ENCODE data around the gene CAMTA1.

Gene CAMTA1

GRCh38 chr1:6979003-6979613, 193.9 kb downstream of the CAMTA1 start:
- DNase-seq (ENCODE audit: low read depth): no peak

- no peak for DNase-seq (ENCODE audit: low read depth)
These were observed 196.3 kb downstream of the CAMTA1 start for GRCh38 chr1:6981595-6981994.

DNA sequence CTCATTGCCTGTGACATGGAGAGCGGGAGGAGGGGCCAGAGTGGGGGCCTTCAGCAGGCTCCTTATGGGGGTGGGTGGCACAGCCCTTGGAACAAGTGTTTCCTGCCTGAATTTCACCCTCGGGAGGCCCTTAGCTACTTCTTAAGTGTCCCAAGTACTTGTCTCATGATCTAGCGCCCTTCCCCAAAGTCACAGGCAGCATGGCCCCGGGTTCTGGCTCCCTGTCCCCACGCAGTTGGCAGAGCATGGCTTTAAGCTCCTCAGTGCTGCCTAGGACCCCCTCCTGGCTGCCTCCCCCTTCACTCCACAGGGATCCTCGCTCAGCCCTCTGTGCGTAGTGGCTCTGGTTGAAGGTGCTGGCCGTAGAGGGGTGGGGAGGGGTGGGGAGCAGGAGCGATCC, 197.2 kb downstream of the CAMTA1 start:
- no peak for DNase-seq (ENCODE audit: low read depth)

GRCh38 chr1:6982860-6983259, 197.6 kb downstream of the CAMTA1 start:
- DNase-seq (ENCODE audit: low read depth): no peak

DNA sequence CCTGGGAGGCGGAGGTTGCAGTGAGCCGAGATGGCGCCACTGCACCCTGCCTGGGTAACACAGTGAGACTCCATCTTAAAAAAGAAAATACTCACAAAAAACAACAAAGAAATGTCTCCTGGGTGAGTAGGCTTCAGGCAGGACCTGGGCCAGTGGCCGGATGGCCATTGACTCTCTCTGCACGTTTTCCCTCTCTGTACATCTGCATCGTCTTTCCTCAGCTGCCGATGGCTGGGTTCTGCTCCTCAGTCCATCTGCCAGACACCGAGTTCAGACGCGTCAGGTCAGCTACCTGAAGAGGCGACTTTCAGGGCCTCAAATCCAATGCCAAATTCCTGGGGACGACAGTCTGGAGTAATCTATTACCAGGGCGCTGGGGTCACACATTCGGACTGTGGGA, 199.3 kb downstream of the CAMTA1 start:
- DNase-seq (ENCODE audit: low read depth): no peak

- no peak for DNase-seq (ENCODE audit: low read depth)
These were observed 199.7 kb downstream of the CAMTA1 start for GRCh38 chr1:6984986-6985385.

GRCh38 chr1:6985549-6986276, 200.5 kb downstream of the CAMTA1 start:
- no peak for DNase-seq (ENCODE audit: low read depth)

DNA sequence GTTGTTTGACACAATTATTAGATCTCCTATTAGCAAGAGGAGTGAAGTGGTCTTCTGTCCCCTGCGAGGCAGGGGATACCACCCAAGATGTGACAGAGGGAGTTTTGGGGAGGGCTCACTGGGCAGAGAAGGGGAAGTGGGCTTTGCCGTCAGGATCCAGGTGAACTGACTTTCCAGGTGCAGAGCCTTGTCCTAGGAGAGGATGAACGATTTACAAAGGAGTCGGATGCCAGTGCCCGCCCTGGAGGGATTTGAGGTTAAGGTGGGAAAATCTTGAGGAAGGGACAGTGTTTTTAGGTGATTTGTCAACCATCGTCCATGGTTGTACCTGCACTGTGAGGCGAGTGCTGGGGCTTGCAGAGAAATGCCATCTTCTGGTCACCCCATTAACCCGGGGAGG, 201.0 kb downstream of the CAMTA1 start:
- DNase-seq (ENCODE audit: low read depth): no peak

DNA sequence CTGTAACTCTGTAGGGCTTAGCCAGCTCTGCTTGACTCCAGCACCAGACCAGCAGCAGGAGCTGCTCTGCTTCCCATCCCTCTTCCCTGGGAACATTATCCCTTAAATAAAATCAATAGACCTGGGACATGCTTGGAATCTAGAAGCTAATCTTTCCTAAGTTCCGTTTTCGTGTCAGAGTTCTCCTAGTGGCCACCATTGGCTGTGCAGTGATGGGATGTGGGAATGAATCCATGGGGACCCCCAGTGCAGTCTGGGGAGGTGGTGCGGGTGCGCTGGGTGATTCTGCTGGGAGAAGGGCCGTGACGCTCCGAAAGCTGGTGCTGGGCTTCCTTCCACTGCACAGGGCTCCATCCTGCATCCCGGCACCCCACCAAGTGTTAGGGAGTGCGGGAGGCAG, 202.7 kb downstream of the CAMTA1 start:
- DNase-seq (ENCODE audit: low read depth): no peak

- DNase-seq (ENCODE audit: low read depth): no peak
These were observed 203.5 kb downstream of the CAMTA1 start for GRCh38 chr1:6988796-6989195.

DNA sequence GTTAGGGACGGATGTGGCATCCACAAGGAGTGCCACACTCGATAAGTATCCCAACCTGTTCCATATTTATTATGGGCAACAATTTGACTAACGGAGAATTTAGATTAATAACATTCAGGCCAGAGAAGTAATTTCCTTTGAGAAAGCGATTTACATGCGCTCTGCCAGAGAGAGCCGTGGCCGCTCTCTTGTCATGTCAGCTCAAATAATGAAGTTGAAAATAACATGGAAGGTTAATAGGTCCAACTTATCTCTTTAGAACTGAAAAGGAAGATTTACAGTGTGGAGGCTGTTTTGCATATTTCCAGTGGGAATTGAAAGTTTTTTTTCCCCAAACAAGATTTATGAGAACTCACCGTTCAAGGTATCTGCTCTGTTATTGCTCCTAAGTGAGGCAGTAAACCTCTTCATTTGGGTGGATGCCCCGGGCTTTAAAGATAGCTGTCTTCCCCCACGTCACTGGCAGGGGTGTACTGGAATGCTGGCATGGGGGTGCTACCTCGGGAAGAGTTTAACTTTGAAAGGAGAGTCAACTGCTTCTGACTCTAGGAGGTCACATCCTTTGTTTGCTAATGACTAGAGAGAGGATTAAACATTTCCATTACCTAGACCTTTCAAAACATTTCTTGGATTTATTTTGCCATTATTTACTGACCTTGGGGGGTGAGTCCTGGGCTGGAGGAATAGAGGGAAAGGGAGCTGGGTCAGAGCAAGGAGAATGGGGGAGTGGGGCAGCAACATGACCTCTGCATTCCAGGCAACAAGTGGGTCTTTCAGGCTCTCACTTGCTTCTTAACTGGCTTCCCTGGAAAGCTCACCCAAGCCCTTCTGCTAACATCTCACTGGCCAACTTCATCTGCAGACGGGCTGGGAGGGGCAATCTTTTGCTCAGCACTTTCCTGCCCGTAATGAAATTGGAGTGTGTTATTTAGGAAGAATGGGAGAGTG, 204.2 kb downstream of the CAMTA1 start:
- DNase-seq (ENCODE audit: low read depth): no peak

GRCh38 chr1:6991266-6991665, 206.0 kb downstream of the CAMTA1 start:
- DNase-seq (ENCODE audit: low read depth): no peak

- no peak for DNase-seq (ENCODE audit: low read depth)
These were observed 210.5 kb downstream of the CAMTA1 start for GRCh38 chr1:6995789-6996188.

GRCh38 chr1:6996371-6996770, 211.1 kb downstream of the CAMTA1 start:
- DNase-seq (ENCODE audit: low read depth): no peak

- no peak for DNase-seq (ENCODE audit: low read depth)
These were observed 211.6 kb downstream of the CAMTA1 start for GRCh38 chr1:6996866-6997265.

DNA sequence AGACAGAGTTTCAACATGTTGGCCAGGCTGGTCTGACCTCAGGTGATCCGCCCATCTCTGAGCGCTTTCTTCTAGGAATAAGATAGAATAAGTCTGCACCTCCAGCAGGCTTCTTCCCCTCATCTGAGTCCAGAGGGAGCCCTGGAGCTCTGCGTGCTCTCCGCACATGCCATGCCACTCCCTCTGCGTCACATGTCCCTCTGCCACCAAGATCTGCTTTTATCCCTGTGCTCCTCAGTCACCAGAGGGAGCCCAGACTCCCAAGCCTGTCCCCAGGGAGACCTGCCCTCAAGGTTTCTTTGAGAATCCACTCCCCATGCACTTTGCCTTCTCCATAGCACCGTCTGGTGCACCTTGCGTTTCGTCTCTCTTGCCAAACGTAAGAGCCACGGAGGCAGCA, 213.0 kb downstream of the CAMTA1 start:
- DNase-seq (ENCODE audit: low read depth): no peak

GRCh38 chr1:6999826-7000225, 214.6 kb downstream of the CAMTA1 start:
- DNase-seq (ENCODE audit: low read depth): no peak

DNA sequence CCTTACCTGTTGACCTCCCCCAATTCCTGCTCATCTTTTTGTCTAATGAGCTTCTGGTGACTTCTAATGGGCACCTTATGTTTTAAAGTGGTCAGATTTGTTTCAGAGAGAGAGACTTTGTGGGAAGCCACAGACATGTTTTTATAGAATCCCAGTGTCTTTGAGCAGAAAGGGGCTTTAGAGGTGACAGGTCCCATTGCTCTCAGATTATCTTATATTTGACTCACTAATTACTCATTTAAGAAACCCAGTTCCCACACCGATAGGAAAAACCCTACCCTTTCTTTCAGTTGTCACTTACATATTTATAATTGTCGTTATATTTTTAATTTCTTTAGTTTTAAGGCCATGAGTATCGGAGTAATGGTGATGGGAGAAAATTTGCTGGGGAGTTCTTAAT, 215.5 kb downstream of the CAMTA1 start:
- DNase-seq (ENCODE audit: low read depth): no peak

DNA sequence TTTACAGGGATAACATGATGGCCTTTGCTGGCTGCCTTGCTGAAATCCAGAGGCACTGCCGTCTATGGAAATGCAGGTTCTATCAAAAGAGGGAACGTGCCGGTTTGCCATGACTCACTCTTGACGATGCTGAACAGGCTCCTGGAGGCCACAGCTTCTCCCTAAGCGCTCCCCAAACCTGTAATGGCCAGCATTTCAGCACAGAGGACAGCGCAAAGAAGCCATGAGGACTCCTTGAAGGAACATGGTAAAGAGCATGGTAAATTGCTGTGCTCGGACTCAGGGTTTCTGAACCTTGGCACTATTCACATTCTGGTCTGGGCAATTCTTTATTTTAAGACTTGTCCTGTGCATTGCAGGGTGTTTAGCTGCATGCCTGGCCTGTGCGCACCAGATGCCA, 217.5 kb downstream of the CAMTA1 start:
- no peak for DNase-seq (ENCODE audit: low read depth)

DNA sequence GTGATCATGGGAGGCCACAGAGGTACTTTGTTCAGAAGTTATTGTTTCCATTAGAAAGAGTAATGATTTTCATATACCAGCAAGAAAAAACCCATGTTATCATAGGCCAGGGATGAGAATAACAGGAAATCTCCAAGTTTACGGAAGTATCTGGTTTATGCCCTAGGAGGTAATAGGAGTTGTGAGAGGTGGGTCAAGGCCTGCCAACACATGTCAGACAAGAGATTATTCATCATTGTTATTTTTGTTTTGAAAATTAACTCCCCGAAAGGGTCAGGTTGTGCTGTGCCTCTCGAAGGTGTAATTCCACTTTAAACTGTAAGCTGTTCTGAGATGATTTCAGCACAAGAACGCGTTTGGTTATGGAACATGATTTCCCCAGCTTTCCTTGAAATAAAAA, 218.4 kb downstream of the CAMTA1 start:
- no peak for DNase-seq (ENCODE audit: low read depth)

- DNase-seq (ENCODE audit: low read depth): no peak
These were observed 218.9 kb downstream of the CAMTA1 start for GRCh38 chr1:7004181-7004580.

- DNase-seq (ENCODE audit: low read depth): no peak
These were observed 220.5 kb downstream of the CAMTA1 start for GRCh38 chr1:7005762-7006161.

Measured in stimulated activated CD8-positive, alpha-beta memory T cell treated with anti-CD3 and anti-CD28 coated beads, Interleukin-12 subunit alpha, Interleukin-12 subunit beta, amount 100 ng/mL, for 1 hour (primary cell).